Measurements from ENCODE around the gene KAZN. TPM values are rescaled to one million over a fixed set of nuclear protein-coding genes. Genes with fewer than 3 reads are reported as not detected.

The KAZN gene
- total RNA-seq, 1 experiment from 2014 or later: 2.7 TPM

GRCh38 chr1:14707531-14708445, 109.3 kb downstream of the KAZN start:
- no peak for DNase-seq (ENCODE audit: low read depth)

- DNase-seq (ENCODE audit: low read depth): no peak
Measured at GRCh38 chr1:14710331-14710730, 111.8 kb downstream of the KAZN start.

- no peak for DNase-seq (ENCODE audit: low read depth)
Measured at GRCh38 chr1:14712136-14712535, 113.7 kb downstream of the KAZN start.

- no peak for DNase-seq (ENCODE audit: low read depth)
Measured at GRCh38 chr1:14713077-14713476, 114.6 kb downstream of the KAZN start.

- DNase-seq (ENCODE audit: low read depth): no peak
Measured at GRCh38 chr1:14715266-14715665, 116.8 kb downstream of the KAZN start.

- no peak for DNase-seq (ENCODE audit: low read depth)
Measured at GRCh38 chr1:14715802-14716201, 117.3 kb downstream of the KAZN start.

GRCh38 chr1:14716474-14716873, 118.0 kb downstream of the KAZN start:
- no peak for DNase-seq (ENCODE audit: low read depth)

- DNase-seq (ENCODE audit: low read depth): no peak
Measured at GRCh38 chr1:14718476-14718875, 120.0 kb downstream of the KAZN start.

- DNase-seq (ENCODE audit: low read depth): no peak
Measured at GRCh38 chr1:14723401-14723800, 124.9 kb downstream of the KAZN start.

- peak; percentile 5 for DNase-seq (ENCODE audit: low read depth)
Measured at GRCh38 chr1:14724246-14724645, 125.8 kb downstream of the KAZN start.

GRCh38 chr1:14724678-14725077, 126.2 kb downstream of the KAZN start:
- peak; percentile 25 for DNase-seq (ENCODE audit: low read depth)

- DNase-seq (ENCODE audit: low read depth): no peak
Measured at GRCh38 chr1:14725238-14725637, 126.8 kb downstream of the KAZN start.

- no peak for DNase-seq (ENCODE audit: low read depth)
Measured at GRCh38 chr1:14725695-14726094, 127.2 kb downstream of the KAZN start.

GRCh38 chr1:14726606-14727005, 128.1 kb downstream of the KAZN start:
- DNase-seq (ENCODE audit: low read depth): no peak

- DNase-seq (ENCODE audit: low read depth): no peak
Measured at GRCh38 chr1:14728516-14728915, 130.0 kb downstream of the KAZN start.

GRCh38 chr1:14732728-14733047, 134.2 kb downstream of the KAZN start:
- no peak for DNase-seq (ENCODE audit: low read depth)

GRCh38 chr1:14733048-14733778, 134.7 kb downstream of the KAZN start:
- no peak for DNase-seq (ENCODE audit: low read depth)

GRCh38 chr1:14733779-14734140, 135.3 kb downstream of the KAZN start:
- no peak for DNase-seq (ENCODE audit: low read depth)

GRCh38 chr1:14735841-14736240, 137.4 kb downstream of the KAZN start:
- no peak for DNase-seq (ENCODE audit: low read depth)

- DNase-seq (ENCODE audit: low read depth): no peak
Measured at GRCh38 chr1:14737561-14738094, 139.1 kb downstream of the KAZN start.

- DNase-seq (ENCODE audit: low read depth): no peak
Measured at GRCh38 chr1:14738235-14738634, 139.8 kb downstream of the KAZN start.

- no peak for DNase-seq (ENCODE audit: low read depth)
Measured at GRCh38 chr1:14738647-14739046, 140.2 kb downstream of the KAZN start.
